Adipocyte (in vitro differentiated cells): ENCODE results near the gene ARL2.
"Not testable (repeated sequence)": the region's sequence is repeated elsewhere in the genome, so short reads cannot be mapped to it uniquely, and the experiment has no call there.

ENCODE experiments used
- DNase-seq: peaks from one replicate; pipeline ENCODE4 v3.0.0-alpha.2; 2015; ENCODE audit warnings: low read depth
- H3K27me3 ChIP-seq: replicated peaks from 2 replicates; pipeline ENCODE4 v1.7.0; 2013; ENCODE audit warnings: mild to moderate bottlenecking, low read length, moderate library complexity; ENCODE audit not compliant: control insufficient read depth, insufficient read depth
- H3K36me3 ChIP-seq: 2 replicates; pipeline ENCODE4 v1.7.0; 2013; ENCODE audit warnings: low read length, mild to moderate bottlenecking, moderate library complexity; ENCODE audit not compliant: control insufficient read depth, insufficient read depth, severe bottlenecking
- H3K4me1 ChIP-seq: 2 replicates; pipeline ENCODE4 v1.7.0; 2013; ENCODE audit warnings: mild to moderate bottlenecking, low read length, moderate library complexity; ENCODE audit not compliant: control insufficient read depth, insufficient read depth
- H3K4me3 ChIP-seq: 2 replicates; pipeline ENCODE4 v1.7.0; 2013; ENCODE audit warnings: mild to moderate bottlenecking, low read length, moderate library complexity
- H3K9ac ChIP-seq: 2 replicates; pipeline ENCODE4 v1.7.0; 2013; ENCODE audit warnings: mild to moderate bottlenecking, low read length, moderate library complexity
- H3K9me3 ChIP-seq: 2 replicates; pipeline ENCODE4 v1.7.0; 2013; ENCODE audit warnings: mild to moderate bottlenecking, low read length, moderate library complexity; ENCODE audit not compliant: control insufficient read depth

Gene ARL2

GRCh38 chr11:65008873-65009272 lies 5.1 kb upstream of the ARL2 start:
- H3K9ac ChIP-seq: no peak overlapping the region

GRCh38 chr11:65013130-65013887 lies 651 bp upstream of the ARL2 start:
- H3K4me3 ChIP-seq: peak overlapping the region; percentile 86
- peaks cover 10% of the 10 kb centered on the region for H3K4me1 ChIP-seq
- no peaks in the 10 kb centered on the region for H3K9me3 ChIP-seq
- no peaks in the 10 kb centered on the region for H3K36me3 ChIP-seq
- DNase-seq: peak; percentile 97
- H3K27me3 ChIP-seq: no peaks in the 10 kb centered on the region
- peak overlapping the region; percentile 89 for H3K9ac ChIP-seq

More at GRCh38 chr11:65008873-65009272, 5.1 kb upstream of the ARL2 start:
- DNase-seq: no peak
- Histone ChIP-seq H3K27me3 (no peaks in the 10 kb centered on the region), H3K9me3 (no peaks in the 10 kb centered on the region), H3K36me3 (no peaks in the 10 kb centered on the region), H3K4me1 (peaks cover 5% of the 10 kb centered on the region), H3K4me3 (no peak overlapping the region)

GRCh38 chr11:65014726-65015227 lies 817 bp downstream of the ARL2 start:
- no peak for DNase-seq
- H3K36me3 ChIP-seq: no peaks in the 10 kb centered on the region

GRCh38 chr11:65016705-65017104 lies 2.7 kb downstream of the ARL2 start:
- DNase-seq: no peak
- H3K36me3 ChIP-seq: no peaks in the 10 kb centered on the region
- no peak overlapping the region for H3K4me3 ChIP-seq
- H3K9me3 ChIP-seq: no peaks in the 10 kb centered on the region
- H3K9ac ChIP-seq: no peak overlapping the region
- H3K27me3 ChIP-seq: no peaks in the 10 kb centered on the region
- H3K4me1 ChIP-seq: peaks cover 14% of the 10 kb centered on the region

More at GRCh38 chr11:65014726-65015227, 817 bp downstream of the ARL2 start:
- Histone ChIP-seq H3K4me3 (peak overlapping the region; percentile 86), H3K9me3 (no peaks in the 10 kb centered on the region), H3K9ac (peak overlapping the region; percentile 89), H3K27me3 (no peaks in the 10 kb centered on the region), H3K4me1 (peaks cover 10% of the 10 kb centered on the region)

- H3K4me3 ChIP-seq: no peak overlapping the region
Observed at GRCh38 chr11:65017937-65018336, 4.0 kb downstream of the ARL2 start.

GRCh38 chr11:65019824-65020223 lies 5.9 kb downstream of the ARL2 start:
- Histone ChIP-seq H3K9me3 (no peaks in the 10 kb centered on the region), H3K4me3 (no peak overlapping the region), H3K27me3 (no peaks in the 10 kb centered on the region), H3K4me1 (peaks cover 6% of the 10 kb centered on the region), H3K9ac (no peak overlapping the region), H3K36me3 (no peaks in the 10 kb centered on the region)
- DNase-seq: no peak

More at GRCh38 chr11:65017937-65018336, 4.0 kb downstream of the ARL2 start:
- no peak overlapping the region for H3K9ac ChIP-seq
- H3K9me3 ChIP-seq: no peaks in the 10 kb centered on the region
- no peaks in the 10 kb centered on the region for H3K27me3 ChIP-seq
- peaks cover 13% of the 10 kb centered on the region for H3K4me1 ChIP-seq
- no peaks in the 10 kb centered on the region for H3K36me3 ChIP-seq
- DNase-seq: no peak

- no peak overlapping the region for H3K9ac ChIP-seq
- peaks cover 6% of the 10 kb centered on the region for H3K4me1 ChIP-seq
- no peaks in the 10 kb centered on the region for H3K9me3 ChIP-seq
- DNase-seq: no peak
- no peak overlapping the region for H3K4me3 ChIP-seq
- no peaks in the 10 kb centered on the region for H3K27me3 ChIP-seq
- no peaks in the 10 kb centered on the region for H3K36me3 ChIP-seq
Observed at GRCh38 chr11:65021003-65021402, 7.0 kb downstream of the ARL2 start.

GRCh38 chr11:65021509-65021908 lies 7.5 kb downstream of the ARL2 start:
- H3K27me3 ChIP-seq: no peaks in the 10 kb centered on the region

GRCh38 chr11:65023502-65023901 lies 9.5 kb downstream of the ARL2 start:
- not testable (repeated sequence) for H3K9me3 ChIP-seq, H3K9ac ChIP-seq, H3K36me3 ChIP-seq, H3K4me3 ChIP-seq, H3K27me3 ChIP-seq, DNase-seq
- H3K4me1 ChIP-seq: peaks cover 18% of the 10 kb centered on the region

More at GRCh38 chr11:65021509-65021908, 7.5 kb downstream of the ARL2 start:
- Histone ChIP-seq H3K9ac (no peak overlapping the region), H3K9me3 (no peaks in the 10 kb centered on the region), H3K4me1 (peaks cover 7% of the 10 kb centered on the region), H3K36me3 (no peaks in the 10 kb centered on the region), H3K4me3 (no peak overlapping the region)
- no peak for DNase-seq

- Histone ChIP-seq H3K9me3 (no peaks in the 10 kb centered on the region), H3K4me3 (peak overlapping the region; percentile 87), H3K9ac (peak overlapping the region; percentile 87), H3K27me3 (no peaks in the 10 kb centered on the region), H3K36me3 (no peaks in the 10 kb centered on the region), H3K4me1 (peaks cover 15% of the 10 kb centered on the region)
- DNase-seq: no peak
Observed at GRCh38 chr11:65026810-65027209, 12.8 kb downstream of the ARL2 start.

- DNase-seq: peak; percentile 99
- Histone ChIP-seq H3K4me3 (peak within 1 kb of the TSS; percentile 87), H3K9me3 (no peaks in the 10 kb centered on the region), H3K4me1 (peaks cover 15% of the 10 kb centered on the region), H3K9ac (peak within 1 kb of the TSS; percentile 87), H3K27me3 (no peaks in the 10 kb centered on the region), H3K36me3 (peaks cover under 1% of the 10 kb centered on the region)
Observed at GRCh38 chr11:65027213-65028067, 13.5 kb downstream of the ARL2 start, which contains the start of gene SNX15. TSS of gene SNX15 (plus strand) at chr11:65027439. CDS start at chr11:65027538, 99 bp downstream.
